Kidney (tissue), 14 donors: ENCODE data around the gene SIGLEC9. TPM values are rescaled to one million over a fixed set of nuclear protein-coding genes. Genes with fewer than 3 reads are reported as not detected.

Experiments used
- DNase-seq, 5 donors: peaks; one replicate each; pipeline ENCODE4 v3.0.0-alpha.2; 2013 to 2020
- FAIRE-seq: peaks from 2 replicates; lab custom pipeline; 2012; peaks lifted over from hg19 to GRCh38; lab: Jason Lieb, UNC
- H3K27ac ChIP-seq, 2 donors: one replicate each; pipeline ENCODE4 v1.7.0; 2013; ENCODE audit warnings: low read depth in 2 of 2, low read length in 2 of 2, inconsistent platforms in 1 of 2
- H3K27me3 ChIP-seq: one replicate; pipeline ENCODE4 v1.7.1; 2013; ENCODE audit warnings: low read length, inconsistent platforms; ENCODE audit not compliant: control insufficient read depth, insufficient read depth
- H3K36me3 ChIP-seq, 3 donors: one replicate each; pipeline versions ENCODE4 v1.7.0 to v1.7.1; 2013; ENCODE audit warnings: low read length in 3 of 3, control low read depth in 1 of 3, inconsistent platforms in 1 of 3; ENCODE audit not compliant: insufficient read depth in 3 of 3, control insufficient read depth in 2 of 3
- H3K4me1 ChIP-seq, 3 donors: one replicate each; pipeline versions ENCODE4 v1.7.0 to v1.7.1; 2013; ENCODE audit warnings: low read length in 3 of 3, inconsistent platforms in 1 of 3, low read depth in 1 of 3; ENCODE audit not compliant: control insufficient read depth in 2 of 3, insufficient read depth in 2 of 3
- H3K4me3 ChIP-seq, 3 donors: one replicate each; pipeline versions ENCODE4 v1.7.0 to v1.8.1; 2013; ENCODE audit warnings: low read length in 3 of 3, control low read depth in 1 of 3, inconsistent platforms in 1 of 3
- H3K9ac ChIP-seq, 3 donors: one replicate each; pipeline versions ENCODE4 v1.7.0 to v1.7.1; 2013; ENCODE audit warnings: low read length in 3 of 3, control low read depth in 1 of 3, inconsistent platforms in 1 of 3
- H3K9me3 ChIP-seq, 3 donors: one replicate each; pipeline versions ENCODE4 v1.7.0 to v1.7.1; 2013; ENCODE audit warnings: low read length in 3 of 3, control low read depth in 1 of 3, inconsistent platforms in 1 of 3; ENCODE audit not compliant: control insufficient read depth in 2 of 3, insufficient read depth in 1 of 3
- CTCF ChIP-seq: IDR thresholded peaks from 3 replicates; pipeline ENCODE4 v1.5.1; 2012; ENCODE audit warnings: mild to moderate bottlenecking, moderate library complexity, borderline replicate concordance; ENCODE audit not compliant: insufficient read depth; ENCODE audit errors: extremely low read depth
- intact Hi-C: fragments of 100-400 bp; cut with DNase I; formaldehyde crosslinking; loops from one replicate; pipeline ENCODE4 v1.11.1; 2022
- polyA plus RNA-seq: library from polyadenylated mRNA; stranded (reverse); fragments of 350-450 nt; fragmentation: Illumina TruSeq; extraction: RNeasy Lipid Tissue Mini Kit (QIAGEN cat#74804); gene quantifications from one replicate; pipeline ENCODE4 v1.2.3, GENCODE V29; 2014; ENCODE audit warnings: low read depth, low replicate concordance; ENCODE audit not compliant: insufficient read depth
- total RNA-seq: library from RNA; stranded (reverse); fragmentation: NEBNext Ultra II Directional; extraction: Animal tissue kit (Norgen Biotek cat#: 25700); gene quantifications from one replicate; pipeline ENCODE4 v1.2.1, GENCODE V29; 2021
- donor health status: control.
- donor health status: control.
- donor health status: control.
- donor health status: control.
- donor health status: control.
- donor health status: DM: yes; HTN: yes; CAD: no.
- donor health status: Normal renal cell carcinoma (clear cell type).

The SIGLEC9 gene
- total and polyA plus RNA-seq, 2 donors from 2014 or later: 1.6 to 8.1 TPM

GRCh38 chr19:51146751-51147150 lies 22.0 kb downstream of the SIGLEC9 start:
- no peak for TF ChIP-seq CTCF

GRCh38 chr19:51147663-51148062 lies 23.0 kb downstream of the SIGLEC9 start:
- Histone ChIP-seq H3K36me3 (no peaks in the 10 kb centered on the region), H3K4me1 (no peaks in the 10 kb centered on the region), H3K4me3 (no peak overlapping the region), H3K27ac (no peak overlapping the region), H3K9me3 (no peaks in the 10 kb centered on the region), H3K27me3 (no peaks in the 10 kb centered on the region), H3K9ac (no peak overlapping the region)
- TF ChIP-seq CTCF: no peak
- FAIRE-seq (no peak), DNase-seq (no peak)
- intact Hi-C loops: no loop called here

More at GRCh38 chr19:51146751-51147150, 22.0 kb downstream of the SIGLEC9 start:
- H3K9ac ChIP-seq: no peak overlapping the region
- intact Hi-C loops: no loop called here
- H3K4me3 ChIP-seq: no peak overlapping the region
- no peaks in the 10 kb centered on the region for H3K4me1 ChIP-seq
- DNase-seq (no peak), FAIRE-seq (no peak)
- H3K36me3 ChIP-seq: no peaks in the 10 kb centered on the region
- H3K27ac ChIP-seq: no peak overlapping the region
- H3K27me3 ChIP-seq: no peaks in the 10 kb centered on the region
- no peaks in the 10 kb centered on the region for H3K9me3 ChIP-seq

GRCh38 chr19:51148580-51148979 lies 23.9 kb downstream of the SIGLEC9 start:
- H3K27ac ChIP-seq: no peak overlapping the region
- H3K9ac ChIP-seq: no peak overlapping the region
- H3K36me3 ChIP-seq: no peaks in the 10 kb centered on the region
- intact Hi-C loops: no loop called here
- no peaks in the 10 kb centered on the region for H3K27me3 ChIP-seq
- no peaks in the 10 kb centered on the region for H3K4me1 ChIP-seq
- no peak overlapping the region for H3K4me3 ChIP-seq
- no peak for TF ChIP-seq CTCF
- DNase-seq: no peak
- H3K9me3 ChIP-seq: no peaks in the 10 kb centered on the region
- FAIRE-seq: no peak

- no peaks in the 10 kb centered on the region for H3K4me1 ChIP-seq
- FAIRE-seq (no peak), DNase-seq (no peak)
- no peaks in the 10 kb centered on the region for H3K36me3 ChIP-seq
- H3K9me3 ChIP-seq: no peaks in the 10 kb centered on the region
- no peak overlapping the region for H3K27ac ChIP-seq
- no peaks in the 10 kb centered on the region for H3K27me3 ChIP-seq
- intact Hi-C loops: no loop called here
- no peak for TF ChIP-seq CTCF
- no peak overlapping the region for H3K9ac ChIP-seq
- H3K4me3 ChIP-seq: no peak overlapping the region
Measured at GRCh38 chr19:51150627-51151026, 25.9 kb downstream of the SIGLEC9 start.
